ENCODE measurements around the gene KLHDC7A. TPM values are rescaled to one million over a fixed set of nuclear protein-coding genes. Genes with fewer than 3 reads are reported as not detected.

The KLHDC7A gene
- total RNA-seq, 1 experiment from 2014 or later: not detected

- DNase-seq (ENCODE audit: low read depth): no peak
Measured at GRCh38 chr1:18508084-18508483, 27.4 kb downstream of the KLHDC7A start.

- DNase-seq (ENCODE audit: low read depth): no peak
Measured at GRCh38 chr1:18511149-18511873, 30.6 kb downstream of the KLHDC7A start.

DNA sequence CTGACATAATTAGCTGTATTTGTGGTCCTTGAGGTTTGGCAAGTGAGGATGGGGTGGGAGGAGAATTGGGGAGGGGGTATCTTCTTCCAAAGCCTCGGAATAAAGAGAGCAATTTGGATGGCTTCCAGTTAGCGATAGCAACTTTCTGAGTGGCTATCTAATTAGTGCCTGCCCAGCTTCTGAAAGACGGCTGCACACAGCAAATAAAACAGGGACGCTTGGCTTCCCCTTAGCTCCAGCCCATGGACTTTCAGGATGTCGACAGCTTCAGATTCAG, 31.1 kb downstream of the KLHDC7A start:
- DNase-seq (ENCODE audit: low read depth): no peak

DNA sequence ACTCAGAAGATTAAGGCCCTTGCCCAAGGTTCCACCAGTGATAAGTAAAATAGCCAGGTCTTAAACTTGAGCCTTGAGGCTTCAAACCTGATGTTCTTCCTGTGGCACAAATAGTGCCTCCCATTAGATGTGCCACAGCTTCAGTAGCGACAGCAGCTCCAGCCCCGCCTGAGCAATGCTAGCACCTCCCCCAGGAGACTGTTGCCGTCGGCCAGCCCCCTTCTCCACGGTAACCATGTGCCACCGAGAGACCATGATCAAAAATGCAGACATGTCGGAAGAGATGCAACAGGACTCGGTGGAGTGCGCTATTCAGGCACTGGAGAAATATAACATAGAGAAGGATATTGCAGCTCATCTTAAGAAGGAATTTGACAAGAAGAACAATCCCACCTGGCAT, 32.2 kb downstream of the KLHDC7A start:
- no peak for DNase-seq (ENCODE audit: low read depth)

DNA sequence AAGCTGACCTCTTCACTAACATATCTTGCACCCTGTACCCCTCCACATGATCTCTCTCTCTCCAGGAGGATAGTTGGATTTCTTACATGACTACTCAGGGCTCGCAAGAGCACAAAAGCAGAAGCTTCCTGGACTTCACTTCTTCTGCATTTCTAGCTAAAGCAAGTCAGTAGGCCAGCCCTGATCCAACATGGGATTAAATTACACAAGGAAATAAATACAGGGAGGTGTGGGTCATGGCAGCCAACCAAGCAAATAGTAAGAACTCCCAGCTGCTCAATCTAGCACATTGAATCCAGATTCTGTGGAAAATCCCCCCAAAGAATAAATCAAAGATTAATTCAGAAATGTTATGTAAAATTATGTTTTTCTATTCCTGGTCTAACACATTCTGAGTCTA, 33.3 kb downstream of the KLHDC7A start:
- DNase-seq (ENCODE audit: low read depth): no peak

DNA sequence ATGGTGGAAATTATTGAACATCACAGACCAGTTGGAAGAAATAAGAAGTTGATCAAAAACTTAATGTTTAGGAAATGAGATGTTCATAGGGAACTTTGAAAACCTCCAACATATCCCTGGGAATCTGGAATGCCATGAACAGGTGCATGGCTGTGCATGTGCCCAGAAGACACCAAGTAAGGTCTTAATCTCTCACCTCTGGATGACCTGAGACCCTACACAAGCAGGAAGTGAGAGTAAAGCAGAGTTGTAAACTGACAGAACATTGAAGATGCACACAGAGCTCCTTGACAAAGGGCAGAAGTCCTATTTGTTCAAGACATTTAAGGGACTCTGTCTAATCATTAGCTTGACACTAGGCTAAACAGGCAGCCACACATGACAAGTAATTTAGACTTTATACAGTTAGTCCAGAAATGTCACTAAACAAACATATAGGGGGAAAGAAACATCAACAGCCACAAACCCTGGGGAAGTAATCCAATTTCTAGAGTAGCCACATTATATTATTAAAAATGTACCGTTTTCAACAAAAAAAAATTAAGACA, 34.5 kb downstream of the KLHDC7A start:
- DNase-seq (ENCODE audit: low read depth): no peak

DNA sequence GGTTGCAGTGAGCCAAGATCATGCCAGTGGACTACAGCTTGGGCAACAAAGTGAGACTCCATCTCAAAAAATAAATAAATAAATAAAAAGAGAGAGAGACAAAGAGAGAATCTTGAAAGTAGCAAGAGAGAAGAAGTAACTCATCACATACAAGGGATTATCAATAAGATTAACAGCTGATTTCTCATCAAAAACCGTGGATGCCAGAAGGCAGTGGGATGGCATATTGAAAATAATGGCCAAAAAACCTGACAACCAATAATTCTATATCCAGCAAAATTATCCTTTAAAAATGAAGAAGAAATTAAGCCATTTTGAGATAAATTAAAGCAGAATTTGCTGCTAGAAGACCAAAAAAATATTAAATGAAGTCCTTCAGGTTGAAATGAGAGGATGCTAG, 35.7 kb downstream of the KLHDC7A start:
- no peak for DNase-seq (ENCODE audit: low read depth)

- DNase-seq (ENCODE audit: low read depth): no peak
Measured at GRCh38 chr1:18526436-18527275, 45.9 kb downstream of the KLHDC7A start.

GRCh38 chr1:18527514-18527913, 46.8 kb downstream of the KLHDC7A start:
- DNase-seq (ENCODE audit: low read depth): no peak

DNA sequence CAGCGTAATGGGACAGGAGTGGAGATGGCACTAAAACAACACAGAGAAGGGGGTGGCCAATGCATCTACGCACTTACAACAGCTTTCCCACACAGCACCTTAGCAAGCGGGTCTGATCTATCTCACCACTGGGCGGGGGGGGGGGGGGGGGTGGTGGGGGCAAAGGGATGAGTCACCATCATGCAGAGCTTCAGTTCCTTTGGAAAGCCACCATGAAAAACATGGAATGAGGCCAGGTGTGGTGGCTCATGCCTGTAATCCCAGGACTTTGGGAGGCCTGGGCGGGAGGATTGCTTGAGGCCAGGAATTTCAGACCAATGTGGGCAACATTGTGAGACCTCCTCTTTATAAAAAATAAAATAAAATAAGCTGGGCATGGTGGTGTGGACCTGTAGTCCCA, 47.2 kb downstream of the KLHDC7A start:
- no peak for DNase-seq (ENCODE audit: low read depth)

DNA sequence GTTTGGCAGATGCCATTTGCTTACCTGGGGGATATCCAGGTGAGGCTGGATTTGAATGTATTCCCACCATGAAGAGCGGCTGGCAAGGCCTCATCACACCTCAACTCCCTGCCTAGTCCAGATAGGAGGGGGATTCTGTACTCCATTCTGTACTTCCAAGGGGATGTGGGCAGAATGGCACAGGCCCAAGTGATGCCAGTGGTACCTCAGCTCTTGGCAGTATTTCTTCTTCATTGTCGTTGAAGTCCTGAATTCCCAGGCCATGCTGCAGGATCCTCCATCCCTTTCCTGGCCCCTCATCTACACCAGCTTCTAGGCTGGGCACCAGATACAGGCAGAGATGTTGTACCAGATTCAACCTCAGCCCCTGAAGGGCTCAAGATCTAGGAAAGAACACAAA, 47.9 kb downstream of the KLHDC7A start:
- no peak for DNase-seq (ENCODE audit: low read depth)

DNA sequence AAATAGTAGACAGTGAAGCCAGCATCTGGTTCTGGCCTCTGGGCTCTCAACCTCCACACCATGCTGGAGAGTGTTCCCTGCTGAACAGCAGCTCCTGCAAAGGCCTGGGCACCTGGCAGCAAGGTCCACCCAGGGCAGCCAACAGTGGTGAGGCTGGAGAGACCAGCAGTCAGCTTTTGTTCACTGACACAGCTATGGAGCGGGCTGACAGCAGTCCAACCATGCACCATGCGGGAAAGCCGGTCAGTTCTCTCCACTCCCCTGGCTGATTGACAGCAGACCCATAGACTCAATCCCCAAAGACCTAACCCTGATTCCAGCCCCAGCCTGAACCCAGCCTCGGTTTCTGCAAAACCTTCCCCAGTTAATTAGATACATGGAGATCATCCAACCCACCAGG, 49.0 kb downstream of the KLHDC7A start:
- DNase-seq (ENCODE audit: low read depth): no peak

GRCh38 chr1:18530587-18531502, 50.1 kb downstream of the KLHDC7A start:
- DNase-seq (ENCODE audit: low read depth): no peak

- no peak for DNase-seq (ENCODE audit: low read depth)
Measured at GRCh38 chr1:18531503-18531845, 50.7 kb downstream of the KLHDC7A start.

DNA sequence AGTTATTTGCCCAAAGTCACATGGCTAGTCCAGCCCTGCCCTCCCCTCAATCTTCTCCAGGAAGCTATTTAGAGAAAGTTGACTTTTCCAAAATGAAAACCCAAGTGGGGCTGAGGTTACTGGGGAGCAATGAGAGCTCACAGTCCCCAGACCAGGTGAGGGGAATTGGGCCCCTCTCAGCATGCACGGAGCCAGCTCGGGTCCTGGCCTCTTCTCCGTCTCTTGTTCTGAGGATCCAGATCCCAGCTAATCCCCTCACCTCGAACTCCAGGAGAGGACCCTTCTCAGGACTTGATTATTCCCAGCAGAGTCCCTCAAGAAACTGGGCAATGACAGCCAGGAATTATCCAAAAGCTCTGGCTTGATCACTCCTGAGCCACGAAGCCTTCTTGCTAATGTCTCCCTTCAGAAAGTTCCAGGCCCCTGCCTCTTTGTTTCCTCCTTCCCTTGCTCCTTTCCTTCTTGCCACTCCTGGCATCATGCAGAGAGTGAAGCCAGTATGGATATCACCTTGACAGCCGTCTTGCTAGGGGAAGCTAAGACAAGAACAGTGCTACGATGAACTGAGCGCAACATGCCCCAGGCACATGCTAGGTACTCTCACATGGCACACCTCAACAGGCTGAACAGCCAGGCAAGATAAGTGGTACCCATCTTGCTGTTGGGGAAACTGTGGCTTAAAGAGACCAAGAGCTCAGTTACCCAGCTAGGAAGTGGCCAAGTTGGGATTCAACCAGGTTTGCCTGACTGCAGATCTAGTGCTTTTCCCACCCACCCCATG, 51.9 kb downstream of the KLHDC7A start:
- no peak for DNase-seq (ENCODE audit: low read depth)

DNA sequence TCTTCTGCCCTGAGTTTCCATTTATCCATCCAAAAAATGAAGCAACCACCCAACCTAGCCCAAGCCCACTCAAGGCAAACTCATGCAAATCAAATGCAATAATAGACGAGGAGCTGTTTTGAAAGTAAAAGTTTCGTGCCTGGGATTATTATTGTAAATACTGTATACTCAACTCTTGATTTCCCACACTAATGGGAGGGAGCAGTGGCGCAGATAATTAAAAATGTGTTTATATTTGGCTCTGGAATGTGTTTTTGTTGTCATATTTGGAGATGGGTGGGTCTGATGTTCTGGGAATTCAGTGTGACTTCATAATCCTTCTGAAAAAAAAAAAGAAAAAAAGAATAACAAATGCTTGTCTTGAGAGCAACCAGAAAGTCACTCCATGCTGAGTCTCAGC, 52.5 kb downstream of the KLHDC7A start:
- no peak for DNase-seq (ENCODE audit: low read depth)

- no peak for DNase-seq (ENCODE audit: low read depth)
Measured at GRCh38 chr1:18534810-18535205, 54.1 kb downstream of the KLHDC7A start.
